GM06990 (cell line): ENCODE measurements around the gene FBXW2.

Experiments used
- DNase-seq: peaks from one replicate; pipeline ENCODE4 v3.0.0-alpha.2; 2011; ENCODE audit not compliant: insufficient read length; ENCODE audit errors: extremely low read depth
- H3K27me3 ChIP-seq: replicated peaks from 2 replicates; pipeline ENCODE4 v1.6.0; 2011; ENCODE audit warnings: low read length; ENCODE audit not compliant: control insufficient read depth, insufficient read depth
- H3K36me3 ChIP-seq: 2 replicates; pipeline ENCODE4 v1.5.1; 2011; ENCODE audit warnings: low read length; ENCODE audit not compliant: control insufficient read depth, insufficient read depth
- H3K4me3 ChIP-seq: replicated peaks from 2 replicates; pipeline ENCODE4 v1.5.1; 2011; ENCODE audit warnings: low read depth, mild to moderate bottlenecking, control low read depth, low read length
- TF ChIP-seq, protein P1 (sequence below): IDR thresholded peaks from 2 replicates; pipeline ENCODE4 v1.5.1; 2011; ENCODE audit warnings: low read length, control low read depth, mild to moderate bottlenecking, inconsistent platforms; ENCODE audit not compliant: insufficient read depth, poor library complexity, severe bottlenecking

The FBXW2 gene

DNA sequence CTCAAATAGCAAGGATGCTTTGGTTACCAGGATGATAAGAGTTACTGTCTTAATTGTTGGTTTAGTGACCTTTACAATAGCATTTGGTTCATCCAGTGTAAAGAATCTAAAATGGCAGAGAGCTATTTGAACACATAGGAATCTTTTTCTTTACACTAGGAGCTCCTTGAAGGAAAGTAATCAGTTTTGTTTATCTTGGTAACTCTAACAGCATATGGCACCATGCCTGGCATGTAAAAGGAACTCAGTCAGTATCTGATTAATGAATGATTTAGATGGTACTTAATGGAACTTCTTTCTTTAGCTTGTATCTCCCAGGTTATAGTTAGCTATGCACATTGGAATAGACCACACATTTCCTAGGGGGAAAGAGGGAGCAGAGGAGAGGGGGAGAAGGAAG lies 39.6 kb upstream of the FBXW2 start:
- H3K36me3 ChIP-seq = peaks cover 6% of the 10 kb centered on the region
- DNase-seq = no peak
- no peak overlapping the region for H3K4me3 ChIP-seq
- TF ChIP-seq, protein P1, sequence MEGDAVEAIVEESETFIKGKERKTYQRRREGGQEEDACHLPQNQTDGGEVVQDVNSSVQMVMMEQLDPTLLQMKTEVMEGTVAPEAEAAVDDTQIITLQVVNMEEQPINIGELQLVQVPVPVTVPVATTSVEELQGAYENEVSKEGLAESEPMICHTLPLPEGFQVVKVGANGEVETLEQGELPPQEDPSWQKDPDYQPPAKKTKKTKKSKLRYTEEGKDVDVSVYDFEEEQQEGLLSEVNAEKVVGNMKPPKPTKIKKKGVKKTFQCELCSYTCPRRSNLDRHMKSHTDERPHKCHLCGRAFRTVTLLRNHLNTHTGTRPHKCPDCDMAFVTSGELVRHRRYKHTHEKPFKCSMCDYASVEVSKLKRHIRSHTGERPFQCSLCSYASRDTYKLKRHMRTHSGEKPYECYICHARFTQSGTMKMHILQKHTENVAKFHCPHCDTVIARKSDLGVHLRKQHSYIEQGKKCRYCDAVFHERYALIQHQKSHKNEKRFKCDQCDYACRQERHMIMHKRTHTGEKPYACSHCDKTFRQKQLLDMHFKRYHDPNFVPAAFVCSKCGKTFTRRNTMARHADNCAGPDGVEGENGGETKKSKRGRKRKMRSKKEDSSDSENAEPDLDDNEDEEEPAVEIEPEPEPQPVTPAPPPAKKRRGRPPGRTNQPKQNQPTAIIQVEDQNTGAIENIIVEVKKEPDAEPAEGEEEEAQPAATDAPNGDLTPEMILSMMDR = no peak
- H3K27me3 ChIP-seq = no peaks in the 10 kb centered on the region

DNA sequence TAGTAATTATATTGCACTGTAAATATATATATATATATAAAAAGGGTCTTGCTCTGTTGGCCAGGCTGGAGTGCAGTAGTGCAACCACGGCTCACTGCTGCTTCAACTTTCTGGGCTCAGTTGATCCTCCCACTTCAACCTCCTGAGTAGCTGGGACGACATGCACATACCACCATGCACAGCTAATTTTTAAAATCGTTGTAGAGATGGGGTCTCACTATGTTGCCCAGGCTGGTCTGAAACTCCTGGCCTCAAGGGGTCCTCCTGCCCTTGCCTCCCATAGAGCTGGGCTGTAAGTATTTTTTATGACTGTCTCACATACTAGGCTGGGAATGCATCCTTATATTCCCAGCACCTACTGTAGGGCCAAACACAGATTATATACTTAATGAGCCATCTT lies 37.6 kb upstream of the FBXW2 start:
- H3K27me3 ChIP-seq = no peaks in the 10 kb centered on the region

DNA sequence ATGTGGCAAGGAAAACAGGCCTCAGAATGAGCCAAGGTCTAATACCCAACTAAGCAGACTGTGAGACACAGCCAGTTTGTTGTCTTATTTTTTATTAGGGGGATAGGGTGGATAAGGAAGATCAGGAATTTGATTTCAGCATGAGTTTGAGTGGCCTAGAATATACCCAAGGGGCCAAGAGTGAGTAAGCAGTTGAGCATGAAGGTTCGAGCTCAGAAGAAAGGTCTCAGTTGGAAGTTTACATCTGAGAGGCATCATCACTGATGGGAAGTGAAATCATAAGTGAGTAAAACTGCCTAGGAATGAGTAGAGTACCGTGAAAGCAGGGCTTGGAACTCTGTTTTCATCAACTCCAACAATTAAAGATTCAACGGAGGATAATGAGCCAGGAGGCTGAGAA lies 36.9 kb upstream of the FBXW2 start:
- TF ChIP-seq, protein P1 = no peak

More for the DNA sequence above, 37.6 kb upstream of the FBXW2 start:
- TF ChIP-seq, protein P1 = no peak
- H3K36me3 ChIP-seq = peaks cover 6% of the 10 kb centered on the region
- DNase-seq = no peak
- no peak overlapping the region for H3K4me3 ChIP-seq

DNA sequence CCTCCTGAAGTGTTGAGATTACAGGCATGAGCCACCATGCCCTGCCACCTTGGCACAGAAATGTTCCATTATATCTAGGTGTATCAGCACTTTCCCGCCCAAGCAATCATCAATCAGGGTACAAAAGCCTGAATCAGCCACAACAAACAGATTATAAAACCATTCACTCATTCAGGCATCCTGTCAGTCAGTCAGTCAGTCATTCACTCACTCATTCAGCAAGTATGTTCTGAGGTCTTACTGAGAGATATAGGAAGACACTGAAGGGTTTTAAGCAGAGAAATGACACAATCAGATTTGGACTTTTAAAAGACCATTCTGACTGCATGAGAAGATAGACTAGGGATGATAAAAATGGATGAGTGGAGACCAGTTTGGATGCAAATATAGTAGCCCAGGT lies 36.4 kb upstream of the FBXW2 start:
- TF ChIP-seq, protein P1 = no peak
- no peaks in the 10 kb centered on the region for H3K27me3 ChIP-seq
- H3K4me3 ChIP-seq = no peak overlapping the region
- no peak for DNase-seq
- H3K36me3 ChIP-seq = peaks cover 6% of the 10 kb centered on the region

More for the DNA sequence above, 36.9 kb upstream of the FBXW2 start:
- peaks cover 6% of the 10 kb centered on the region for H3K36me3 ChIP-seq
- no peak overlapping the region for H3K4me3 ChIP-seq
- no peaks in the 10 kb centered on the region for H3K27me3 ChIP-seq
- no peak for DNase-seq

DNA sequence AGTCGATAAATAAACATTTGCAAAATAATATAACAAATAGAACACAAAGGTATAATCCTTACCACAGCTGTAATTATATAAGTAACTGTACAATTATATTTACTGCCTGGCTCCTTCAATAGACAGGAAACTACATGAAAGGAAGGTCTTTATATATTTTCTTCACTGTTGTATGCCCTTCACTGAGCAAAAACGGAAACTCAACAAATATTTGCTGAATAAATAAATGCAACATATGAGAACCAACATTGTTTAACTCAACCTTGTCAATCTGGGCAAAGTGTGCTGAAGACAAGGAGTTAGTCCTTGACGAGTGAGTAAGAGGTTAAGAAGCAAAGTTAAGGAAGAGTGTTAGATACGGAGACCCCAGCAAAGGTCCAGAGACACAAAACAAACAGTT lies 26.9 kb upstream of the FBXW2 start:
- Histone ChIP-seq H3K36me3 (peaks cover 8% of the 10 kb centered on the region), H3K4me3 (no peak overlapping the region), H3K27me3 (no peaks in the 10 kb centered on the region)
- DNase-seq = no peak
- TF ChIP-seq, protein P1 = no peak

DNA sequence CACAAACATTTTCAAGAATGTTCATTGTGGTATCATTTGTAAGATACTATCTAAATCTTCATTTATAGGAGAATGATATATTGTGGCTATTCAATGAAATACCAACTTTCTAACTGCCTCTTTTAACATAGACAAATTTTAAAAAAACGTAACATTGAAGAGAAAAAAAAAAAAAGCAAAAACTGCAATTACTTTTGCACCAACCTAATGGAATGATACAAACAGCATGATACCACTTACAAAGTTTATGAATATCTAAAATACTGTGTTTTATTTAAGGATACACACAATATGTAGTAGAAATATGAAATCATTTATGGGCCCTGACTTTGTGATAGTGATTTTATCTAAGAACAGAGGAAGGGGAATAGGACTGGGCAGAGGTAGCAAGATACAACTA lies 25.4 kb upstream of the FBXW2 start:
- TF ChIP-seq, protein P1 = no peak
- Histone ChIP-seq H3K27me3 (no peaks in the 10 kb centered on the region), H3K4me3 (no peak overlapping the region), H3K36me3 (peaks cover 8% of the 10 kb centered on the region)
- no peak for DNase-seq
